ENCODE data around the gene CNIH3.
A peak's percentile ranks its signal among the peaks of the same experiment; 100 is the strongest.

CNIH3 gene

GRCh38 chr1:224612246-224612645 lies 3.9 kb upstream of the CNIH3 start:
- in situ Hi-C loops (cut with HindIII; ENCODE audit: low sequenced_read_pairs) = no loop called here
- H3K4me3 ChIP-seq (ENCODE audit: low read depth, low read length) = no peak overlapping the region
- no peak for DNase-seq (ENCODE audit: low read depth)
- TF ChIP-seq, protein P1, sequence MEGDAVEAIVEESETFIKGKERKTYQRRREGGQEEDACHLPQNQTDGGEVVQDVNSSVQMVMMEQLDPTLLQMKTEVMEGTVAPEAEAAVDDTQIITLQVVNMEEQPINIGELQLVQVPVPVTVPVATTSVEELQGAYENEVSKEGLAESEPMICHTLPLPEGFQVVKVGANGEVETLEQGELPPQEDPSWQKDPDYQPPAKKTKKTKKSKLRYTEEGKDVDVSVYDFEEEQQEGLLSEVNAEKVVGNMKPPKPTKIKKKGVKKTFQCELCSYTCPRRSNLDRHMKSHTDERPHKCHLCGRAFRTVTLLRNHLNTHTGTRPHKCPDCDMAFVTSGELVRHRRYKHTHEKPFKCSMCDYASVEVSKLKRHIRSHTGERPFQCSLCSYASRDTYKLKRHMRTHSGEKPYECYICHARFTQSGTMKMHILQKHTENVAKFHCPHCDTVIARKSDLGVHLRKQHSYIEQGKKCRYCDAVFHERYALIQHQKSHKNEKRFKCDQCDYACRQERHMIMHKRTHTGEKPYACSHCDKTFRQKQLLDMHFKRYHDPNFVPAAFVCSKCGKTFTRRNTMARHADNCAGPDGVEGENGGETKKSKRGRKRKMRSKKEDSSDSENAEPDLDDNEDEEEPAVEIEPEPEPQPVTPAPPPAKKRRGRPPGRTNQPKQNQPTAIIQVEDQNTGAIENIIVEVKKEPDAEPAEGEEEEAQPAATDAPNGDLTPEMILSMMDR (IDR thresholded peaks at IDR 0.05; ENCODE audit: low read depth, low read length, missing control alignments) = no peak

GRCh38 chr1:224613486-224613885 lies 2.6 kb upstream of the CNIH3 start:
- TF ChIP-seq, protein P1 (IDR thresholded peaks at IDR 0.05; ENCODE audit: low read depth, low read length, missing control alignments) = no peak
- in situ Hi-C loops (cut with HindIII; ENCODE audit: low sequenced_read_pairs) = no loop called here
- DNase-seq (ENCODE audit: low read depth) = no peak
- no peak overlapping the region for H3K4me3 ChIP-seq (ENCODE audit: low read depth, low read length)

DNA sequence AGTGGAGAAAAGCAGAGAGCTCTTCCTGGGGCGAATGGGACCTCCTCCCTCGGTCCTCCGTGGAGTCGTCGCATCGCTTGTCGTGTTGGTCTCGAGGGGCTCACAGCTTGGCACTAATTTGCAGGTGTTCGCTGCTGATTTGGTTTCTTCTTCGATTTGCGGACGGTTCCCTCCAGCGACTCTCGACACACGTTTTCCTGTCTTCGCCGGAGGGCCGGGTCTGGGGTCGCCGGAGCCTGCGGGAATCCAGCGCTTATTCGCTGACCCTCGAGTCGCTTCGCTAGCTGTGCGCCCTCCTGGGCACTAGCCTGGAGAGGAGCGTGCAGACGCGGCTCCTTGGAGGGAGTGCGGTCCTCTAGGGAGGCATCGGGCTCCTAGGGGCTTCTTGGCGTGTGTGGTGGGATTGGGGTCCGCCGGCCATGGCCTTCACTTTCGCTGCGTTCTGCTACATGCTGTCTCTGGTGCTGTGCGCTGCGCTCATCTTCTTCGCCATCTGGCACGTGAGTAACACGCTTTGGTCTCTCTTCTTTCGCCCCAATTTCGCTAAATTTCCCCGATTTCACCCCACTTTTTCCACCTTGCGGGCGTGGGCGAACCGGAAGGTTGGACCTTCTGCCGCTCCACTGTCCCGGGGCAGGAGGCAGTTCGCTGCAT lies 766 bp downstream of the CNIH3 start:
- in situ Hi-C loops (cut with HindIII; ENCODE audit: low sequenced_read_pairs) = no loop called here
- DNase-seq (ENCODE audit: low read depth) = no peak
- peak overlapping the region; percentile 71 for H3K4me3 ChIP-seq (ENCODE audit: low read depth, low read length)
- TF ChIP-seq, protein P1 (IDR thresholded peaks at IDR 0.05; ENCODE audit: low read depth, low read length, missing control alignments) = no peak

GRCh38 chr1:224617410-224618355 lies 1.6 kb downstream of the CNIH3 start:
- H3K4me3 ChIP-seq (ENCODE audit: low read depth, low read length) = peak overlapping the region; percentile 71
- DNase-seq (ENCODE audit: low read depth) = no peak
- TF ChIP-seq, protein P1 (IDR thresholded peaks at IDR 0.05; ENCODE audit: low read depth, low read length, missing control alignments) = no peak
- in situ Hi-C loops (cut with HindIII; ENCODE audit: low sequenced_read_pairs) = no loop called here

- TF ChIP-seq, protein P1 (IDR thresholded peaks at IDR 0.05; ENCODE audit: low read depth, low read length, missing control alignments) = no peak
- no peak for DNase-seq (ENCODE audit: low read depth)
- peak overlapping the region; percentile 71 for H3K4me3 ChIP-seq (ENCODE audit: low read depth, low read length)
- in situ Hi-C loops (cut with HindIII; ENCODE audit: low sequenced_read_pairs) = no loop called here
Observed at GRCh38 chr1:224619209-224619608, 3.1 kb downstream of the CNIH3 start.

DNA sequence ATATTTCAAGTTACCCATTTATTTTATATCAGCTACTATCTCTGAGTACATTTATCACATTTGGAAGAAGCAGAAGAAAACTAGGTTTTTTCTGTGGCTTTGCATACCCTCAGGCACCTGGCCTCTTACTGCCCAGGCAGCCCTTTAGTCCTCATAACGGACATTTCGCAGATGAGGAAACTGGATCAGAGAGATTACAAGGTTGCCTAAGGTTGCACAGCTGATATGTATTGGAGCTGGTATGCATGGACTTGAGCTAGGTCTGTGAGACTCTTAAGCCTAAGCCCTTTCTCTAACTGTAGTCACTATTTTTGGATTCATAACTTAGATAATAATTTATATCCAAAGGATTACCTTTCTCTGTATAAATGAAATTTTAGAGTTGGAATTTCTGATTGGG lies 4.0 kb downstream of the CNIH3 start:
- no peak for DNase-seq (ENCODE audit: low read depth)
- TF ChIP-seq, protein P1 (IDR thresholded peaks at IDR 0.05; ENCODE audit: low read depth, low read length, missing control alignments) = no peak
- peak overlapping the region; percentile 71 for H3K4me3 ChIP-seq (ENCODE audit: low read depth, low read length)
- in situ Hi-C loops (cut with HindIII; ENCODE audit: low sequenced_read_pairs) = no loop called here

Data from astrocyte of the cerebellum (primary cell).